Activated CD8-positive, alpha-beta memory T cell treated with anti-CD3 and anti-CD28 coated beads for 36 hours (primary cell): ENCODE results near the gene CPM. TPM values are rescaled to one million over a fixed set of nuclear protein-coding genes. Genes with fewer than 3 reads are reported as not detected.
"Not testable (repeated sequence)": the region's sequence is repeated elsewhere in the genome, so short reads cannot be mapped to it uniquely, and the experiment has no call there.

Source experiments
- CTCF ChIA-PET: fragments of 350-600 bp; sonication (Branson Sonifier 250); formaldehyde crosslinking; loops from one replicate; lab custom pipeline; 2021; ENCODE audit warnings: antibody characterized with exemption; lab: Charles Lee
- POLR2A ChIA-PET: fragments of 350-600 bp; sonication (Branson Sonifier 250); formaldehyde crosslinking; loops from one replicate; lab custom pipeline; 2021; ENCODE audit warnings: antibody characterized with exemption; lab: Charles Lee
- total RNA-seq, 2 experiments: library from RNA; stranded (reverse); gene quantifications; one replicate each; pipeline ENCODE4 v1.2.3, GENCODE V29; 2021

Gene CPM
- total RNA-seq, 2 experiments from 2014 or later, result 1.8 to 2.7 TPM

- POLR2A ChIA-PET, result no interaction called here
Measured at GRCh38 chr12:68842784-68843567, 90.0 kb downstream of the CPM start.

DNA sequence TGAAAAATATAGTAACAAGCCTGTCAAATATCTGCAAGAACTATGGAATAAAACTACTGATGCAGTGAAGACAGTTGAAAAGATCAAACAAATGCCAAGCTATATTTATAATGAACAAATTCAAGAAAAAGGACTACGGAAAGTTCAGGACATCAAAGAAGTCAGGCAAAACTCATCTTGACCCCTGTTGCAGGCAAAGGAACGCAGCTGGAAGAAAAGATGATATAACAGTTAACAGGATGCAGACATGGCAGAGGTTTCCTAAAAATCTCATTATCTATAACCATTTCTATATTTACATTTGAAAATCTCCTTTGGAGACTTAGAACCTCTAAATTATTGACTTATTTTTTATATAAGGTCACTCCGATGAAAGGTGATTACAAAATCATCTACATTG, 90.8 kb downstream of the CPM start:
- CTCF ChIA-PET, result interaction anchor here (1.2 kb wide), 1 partner anchor 12 kb away, joined by 3 read pairs; no protein-coding TSS in a partner anchor
- POLR2A ChIA-PET, result no interaction called here

More at GRCh38 chr12:68842784-68843567, 90.0 kb downstream of the CPM start:
- CTCF ChIA-PET, result interaction anchor here (1.2 kb wide), 1 partner anchor 13 kb away, joined by 3 read pairs; no protein-coding TSS in a partner anchor

GRCh38 chr12:68841717-68842116, 91.3 kb downstream of the CPM start:
- CTCF ChIA-PET, result interaction anchor here (1.2 kb wide), 1 partner anchor 12 kb away, joined by 3 read pairs; no protein-coding TSS in a partner anchor
- POLR2A ChIA-PET, result no interaction called here

DNA sequence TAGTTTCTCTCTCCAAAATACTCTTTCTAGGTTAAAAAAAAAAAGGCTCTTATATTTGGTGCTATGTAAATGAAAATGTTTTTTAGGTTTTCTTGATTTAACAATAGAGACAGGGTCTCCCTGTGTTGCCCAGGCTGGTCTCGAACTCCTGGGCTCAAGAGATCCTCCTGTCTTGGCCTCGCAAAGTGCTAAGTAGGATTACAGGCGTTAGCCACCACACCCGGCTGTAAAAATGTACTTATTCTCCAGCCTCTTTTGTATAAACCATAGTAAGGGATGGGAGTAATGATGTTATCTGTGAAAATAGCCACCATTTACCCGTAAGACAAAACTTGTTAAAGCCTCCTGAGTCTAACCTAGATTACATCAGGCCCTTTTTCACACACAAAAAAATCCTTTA, 91.8 kb downstream of the CPM start:
- CTCF ChIA-PET, result interaction anchor here (0.6 kb wide), 1 partner anchor 225 kb away, joined by 3 read pairs; no protein-coding TSS in a partner anchor
- POLR2A ChIA-PET, result not testable (repeated sequence)

GRCh38 chr12:68839183-68840147, 93.5 kb downstream of the CPM start:
- ChIA-PET POLR2A (no interaction called here), CTCF (interaction anchor here (0.9 kb wide), 1 partner anchor 32 kb away, joined by 3 read pairs; the partner anchor contains the start of gene MDM2)

DNA sequence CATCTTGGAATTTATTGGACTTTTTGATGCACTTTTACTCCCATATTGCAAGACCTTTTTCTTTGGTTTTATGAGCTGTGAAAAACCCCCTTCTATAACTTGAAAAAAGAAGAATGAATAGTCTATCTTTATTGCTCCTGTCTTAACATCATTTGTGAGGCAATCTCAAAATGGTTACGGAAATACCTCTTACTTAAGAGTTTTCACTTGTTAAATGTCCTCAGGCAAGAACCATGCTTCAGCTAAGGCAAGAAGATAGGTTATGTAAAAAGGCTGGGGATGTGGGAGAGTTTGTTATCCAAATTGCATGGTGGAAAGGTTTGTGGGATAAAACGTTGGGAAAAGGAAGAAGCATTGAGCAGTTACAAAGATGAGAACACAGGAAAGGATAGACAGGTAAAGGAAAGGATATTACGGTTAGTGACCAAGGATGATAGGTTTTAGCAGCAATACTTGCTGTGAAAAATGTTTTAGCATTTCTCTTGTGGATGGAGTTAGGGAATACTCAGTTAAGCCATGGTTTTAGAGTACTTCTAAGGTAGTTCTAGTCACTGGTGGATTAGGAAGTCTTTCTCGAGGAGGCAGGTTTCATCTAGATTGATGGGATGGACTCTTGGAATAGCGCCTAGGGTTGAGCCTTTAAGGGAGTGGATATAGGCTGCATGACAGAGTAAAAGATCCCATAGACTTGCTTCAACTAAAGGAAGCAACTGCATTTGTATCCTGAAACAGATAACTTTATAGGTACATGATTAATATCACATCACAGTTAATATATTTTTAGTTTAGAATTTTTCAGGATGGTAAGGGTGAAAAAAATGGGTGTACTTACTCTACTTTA, 94.7 kb downstream of the CPM start:
- CTCF ChIA-PET, result no interaction called here
- POLR2A ChIA-PET, result no interaction called here

DNA sequence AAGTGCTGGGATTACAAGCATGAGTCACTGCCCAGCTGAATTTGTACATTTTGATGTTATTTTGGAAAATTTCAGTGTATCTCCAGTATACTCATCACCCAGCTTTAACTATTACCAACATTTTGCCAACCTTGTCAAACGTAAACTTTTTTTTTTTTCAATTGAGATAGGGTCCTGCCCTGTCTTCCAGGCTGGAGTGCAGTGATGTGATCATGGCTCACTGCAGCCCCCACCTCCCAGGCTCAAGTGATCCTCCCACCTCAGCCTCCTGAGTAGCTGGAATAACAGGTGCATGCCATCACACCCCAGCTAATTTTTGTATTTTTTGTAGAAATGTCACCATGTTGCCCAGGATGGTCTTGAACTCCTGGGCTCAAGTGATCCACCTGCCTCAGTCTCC, 95.8 kb downstream of the CPM start:
- CTCF ChIA-PET, result interaction anchor here (0.9 kb wide), 1 partner anchor 8 kb away, joined by 3 read pairs; no protein-coding TSS in a partner anchor
- POLR2A ChIA-PET, result interaction anchor here (0.6 kb wide), 2 partner anchors 26 to 799 kb away, joined by 3 read pairs; no protein-coding TSS in a partner anchor

- ChIA-PET POLR2A (no interaction called here), CTCF (interaction anchor here (1.7 kb wide), 1 partner anchor 19 kb away, joined by 4 read pairs; no protein-coding TSS in a partner anchor)
Measured at GRCh38 chr12:68835333-68835908, 97.5 kb downstream of the CPM start.

DNA sequence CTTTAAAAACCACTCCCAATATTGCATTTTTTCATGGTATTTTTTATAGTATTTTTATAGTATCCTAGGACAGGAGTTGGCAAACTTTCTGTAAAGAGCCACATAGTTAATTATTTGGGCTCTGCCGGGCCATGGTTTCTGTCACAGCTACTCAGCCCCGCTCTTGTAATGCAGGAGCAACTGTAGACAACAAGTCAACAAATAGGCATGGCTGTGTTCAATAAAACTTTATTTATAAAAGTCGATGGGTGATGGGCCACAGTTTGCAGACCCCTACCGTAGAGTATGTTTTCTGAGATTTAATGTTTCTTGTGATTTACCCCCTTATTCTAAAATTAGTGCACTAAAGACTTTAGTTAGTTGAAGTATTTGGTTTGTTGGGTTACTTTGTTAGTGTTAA, 99.5 kb downstream of the CPM start:
- ChIA-PET CTCF (interaction anchor here (0.6 to 1.7 kb wide), 3 partner anchors 18 to 220 kb away, joined by 3 to 4 read pairs (median 4); no protein-coding TSS in a partner anchor), POLR2A (no interaction called here)

- CTCF ChIA-PET, result no interaction called here
- POLR2A ChIA-PET, result interaction anchor here (0.6 kb wide), 1 partner anchor 12 kb away, joined by 3 read pairs; no protein-coding TSS in a partner anchor
Measured at GRCh38 chr12:68832504-68832867, 100.5 kb downstream of the CPM start.

DNA sequence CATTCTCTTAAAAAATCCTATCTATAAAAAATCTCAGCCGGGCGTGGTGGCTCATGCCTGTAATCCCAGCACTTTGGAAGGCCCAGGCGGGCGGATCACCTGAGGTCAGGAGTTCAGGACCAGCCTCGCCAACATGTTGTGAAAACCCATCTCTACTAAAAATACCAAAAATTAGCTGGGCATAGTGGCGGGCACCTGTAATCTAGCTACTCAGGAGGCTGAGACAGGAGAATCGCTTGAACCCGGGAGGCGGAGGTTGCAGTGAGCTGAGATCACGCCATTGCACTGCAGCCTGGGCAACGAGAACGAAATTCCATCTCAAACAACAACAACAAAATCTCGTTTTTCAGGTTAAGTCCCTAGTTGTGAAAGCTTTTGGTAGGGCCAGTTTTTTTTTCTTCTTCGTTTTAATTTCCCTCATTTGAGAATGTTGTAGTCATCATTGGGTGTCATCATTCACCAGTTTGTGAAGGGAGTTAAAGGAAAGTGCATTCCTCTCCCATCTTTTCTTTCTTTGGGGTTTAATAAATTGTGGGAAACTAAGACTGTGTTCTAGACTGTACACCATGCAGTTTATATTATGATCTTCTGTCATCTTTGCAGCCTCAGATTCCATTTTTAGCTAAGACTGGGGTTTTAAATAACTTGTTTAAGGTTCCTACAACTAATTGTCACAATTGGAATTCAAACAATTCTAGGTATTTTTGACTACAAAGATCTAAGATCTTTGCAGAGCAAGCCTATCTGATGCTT, 101.0 kb downstream of the CPM start:
- CTCF ChIA-PET, result no interaction called here
- POLR2A ChIA-PET, result no interaction called here

DNA sequence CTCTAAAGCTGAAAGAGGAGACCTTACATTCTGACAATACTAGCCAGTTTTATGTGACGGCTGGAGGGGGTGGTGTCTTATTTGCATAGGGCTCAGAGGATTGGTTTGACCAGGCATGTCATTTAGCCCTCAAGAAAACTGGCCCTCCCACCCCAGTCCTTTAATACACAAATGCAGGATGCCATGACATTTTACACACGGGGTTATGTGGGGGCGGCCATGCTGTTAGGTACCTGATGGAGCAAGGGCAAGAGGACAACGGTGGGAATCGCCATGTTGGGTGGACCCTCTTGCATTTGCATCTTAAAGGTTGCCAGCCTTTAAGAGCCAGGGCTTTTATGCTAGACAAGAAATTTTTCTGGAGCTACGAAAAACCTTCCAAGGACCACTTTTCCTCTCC, 101.7 kb downstream of the CPM start:
- POLR2A ChIA-PET, result interaction anchor here (0.6 to 1.2 kb wide), 2 partner anchors 11 to 323 kb away, joined by 3 read pairs; no protein-coding TSS in a partner anchor

DNA sequence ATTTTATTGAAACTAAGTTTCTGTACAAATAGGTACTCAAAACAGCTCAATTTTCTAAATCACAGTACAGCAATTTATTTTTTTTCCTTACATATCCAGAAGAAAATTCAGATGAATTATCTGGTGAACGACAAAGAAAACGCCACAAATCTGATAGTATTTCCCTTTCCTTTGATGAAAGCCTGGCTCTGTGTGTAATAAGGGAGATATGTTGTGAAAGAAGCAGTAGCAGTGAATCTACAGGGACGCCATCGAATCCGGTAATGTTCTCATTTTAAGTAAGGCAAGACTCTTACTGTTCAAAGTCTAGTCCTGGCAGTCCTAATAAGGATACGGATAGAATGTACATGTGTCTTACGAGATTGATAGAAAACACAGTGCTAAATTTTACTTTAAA, 104.3 kb downstream of the CPM start:
- ChIA-PET POLR2A (no interaction called here), CTCF (no interaction called here)

More for the DNA sequence above, 101.7 kb downstream of the CPM start:
- CTCF ChIA-PET, result interaction anchor here (1.4 to 1.7 kb wide), 4 partner anchors 10 to 239 kb away, joined by 3 to 8 read pairs (median 3); no protein-coding TSS in a partner anchor

DNA sequence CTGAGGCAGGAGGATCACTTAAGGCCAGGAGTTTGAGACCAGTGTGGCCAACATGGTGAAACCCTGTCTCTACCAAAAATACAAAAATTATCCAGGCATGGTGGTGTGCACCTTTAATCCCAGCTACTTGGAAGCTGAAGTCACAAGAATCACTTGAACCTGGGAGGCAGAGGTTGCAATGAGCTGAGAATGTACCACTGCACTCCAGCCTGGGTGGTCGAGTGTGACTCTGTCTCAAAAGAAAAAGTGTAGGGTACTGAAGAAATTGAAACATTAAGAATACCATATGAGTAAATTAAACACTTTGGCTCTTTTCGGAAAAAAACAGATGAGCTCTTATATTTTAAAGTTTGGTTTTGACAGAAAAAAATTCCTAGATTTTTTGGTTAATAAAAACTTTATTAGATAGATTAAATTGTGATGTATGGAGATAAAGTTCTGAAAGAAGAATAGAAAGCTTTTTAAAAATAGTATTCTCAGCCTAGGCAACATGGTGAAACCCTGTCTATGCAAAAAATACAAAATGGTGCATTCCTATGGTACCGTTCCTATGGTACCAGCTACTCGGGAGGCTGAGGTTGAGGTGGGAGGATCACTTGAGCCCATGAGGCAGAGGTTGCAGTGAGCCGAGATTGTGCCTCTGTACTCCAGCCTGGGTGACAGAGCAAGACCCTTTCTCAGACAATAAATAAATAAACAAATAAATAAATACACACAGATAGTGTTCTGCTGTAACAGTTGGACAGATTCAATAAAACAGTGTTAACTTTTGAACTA, 104.9 kb downstream of the CPM start:
- POLR2A ChIA-PET, result no interaction called here
- CTCF ChIA-PET, result no interaction called here

DNA sequence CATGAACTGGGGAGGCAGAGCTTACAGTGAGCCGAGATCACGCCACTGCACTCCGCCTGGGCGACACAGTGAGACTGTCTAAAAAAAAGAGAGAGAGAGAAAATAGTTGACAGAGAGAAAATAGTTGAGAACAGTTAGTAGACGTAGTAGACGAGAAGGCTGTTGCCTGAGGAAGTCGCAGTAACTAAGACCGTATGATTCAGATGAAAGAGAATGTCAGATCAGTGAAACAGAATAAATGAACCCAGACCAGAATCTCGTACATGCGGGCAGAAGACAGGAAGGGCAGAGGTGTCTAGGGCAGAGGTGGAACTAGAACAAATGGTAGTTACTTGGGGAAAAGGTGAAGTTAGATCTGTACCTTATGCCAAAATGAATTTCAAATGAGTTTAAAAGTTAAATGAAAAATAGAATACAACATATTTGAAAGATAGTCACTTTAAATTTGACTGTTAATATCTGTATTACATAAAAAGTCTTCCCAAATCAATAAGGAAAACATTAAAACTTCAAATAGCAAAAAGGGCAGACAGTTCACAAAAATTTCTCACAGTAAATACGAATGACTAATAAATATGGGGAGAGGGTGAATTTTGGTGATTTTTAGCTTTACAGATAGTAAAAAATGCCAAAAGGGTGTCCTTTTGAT, 107.3 kb downstream of the CPM start:
- ChIA-PET CTCF (no interaction called here), POLR2A (interaction anchor here (0.7 kb wide), 1 partner anchor 63 kb away, joined by 4 read pairs; no protein-coding TSS in a partner anchor)
